GM19035 (cell line): ENCODE data around the gene NFATC1.
"Not testable (repeated sequence)": the region's sequence is repeated elsewhere in the genome, so short reads cannot be mapped to it uniquely, and the experiment has no call there.

Source experiments
- ATAC-seq: cut with Tn5 transposase; IDR thresholded peaks from one replicate; pipeline ENCODE4 v1.9.1; 2021; ENCODE audit not compliant: unreplicated experiment

NFATC1 gene

GRCh38 chr18:79471597-79471996 lies 75.9 kb downstream of the NFATC1 start:
- no peak for ATAC-seq

DNA sequence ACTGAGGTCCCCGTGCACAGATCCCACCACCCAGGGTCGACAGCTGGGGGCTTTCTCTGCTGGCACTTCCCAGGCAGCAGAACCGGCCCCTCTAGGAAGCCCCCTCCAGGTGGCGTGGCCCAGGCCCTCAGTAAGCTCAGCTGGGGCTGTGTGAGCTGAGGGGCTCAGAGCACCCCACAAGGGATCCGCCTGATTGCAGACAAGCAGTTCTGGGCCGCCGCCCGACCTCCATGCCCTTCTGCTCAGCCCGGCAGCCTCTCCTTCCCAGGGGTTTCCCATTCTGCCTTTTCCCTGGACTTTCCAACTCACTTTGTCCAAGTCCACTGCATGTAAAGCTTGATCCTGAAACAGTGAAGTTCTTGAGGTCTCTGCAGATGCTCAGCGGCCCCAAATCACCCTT lies 76.4 kb downstream of the NFATC1 start:
- no peak for ATAC-seq

- ATAC-seq: no peak
Measured at GRCh38 chr18:79472946-79473345, 77.2 kb downstream of the NFATC1 start.

DNA sequence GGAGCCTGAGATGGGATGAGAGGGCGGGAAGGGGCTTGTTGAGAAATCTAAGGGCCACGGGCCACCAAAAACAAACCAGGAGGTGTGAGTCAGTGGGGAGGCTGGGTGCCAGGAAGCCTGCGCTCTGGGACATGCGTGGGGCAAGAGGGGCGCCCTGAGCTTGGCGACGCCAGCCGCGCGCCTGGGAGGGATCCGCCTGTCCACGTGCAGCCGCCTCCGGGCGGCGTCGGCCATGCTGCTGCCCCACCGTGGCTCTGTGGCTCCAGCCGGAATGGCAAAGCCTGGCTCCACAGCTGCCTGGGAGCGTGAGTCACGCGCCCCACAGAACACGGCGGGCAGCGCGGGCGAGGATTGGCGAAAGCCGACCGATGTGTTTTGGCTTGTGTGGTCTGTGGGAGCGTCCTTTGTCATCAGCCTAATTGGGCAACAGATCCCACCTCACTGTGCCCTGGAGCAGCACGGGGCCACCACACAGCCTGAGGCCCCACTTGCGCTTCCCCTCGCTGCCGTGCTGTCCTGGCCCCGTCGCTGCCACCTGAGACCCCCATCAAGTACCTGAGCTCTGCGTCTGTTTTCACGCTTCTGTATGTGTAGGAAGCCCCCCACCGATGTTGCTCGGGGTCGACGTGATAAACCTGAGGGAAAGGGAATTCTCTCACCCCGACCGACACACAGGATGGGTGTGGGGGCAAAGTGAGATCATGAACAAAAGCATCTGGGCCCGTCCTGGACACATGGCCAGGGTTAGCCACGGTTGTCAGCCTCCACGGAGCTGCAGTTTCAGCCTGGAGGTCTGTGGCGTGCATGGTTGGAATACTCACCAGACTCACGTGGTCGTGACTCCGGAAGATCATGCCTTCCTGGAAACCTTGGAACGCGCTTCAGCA lies 80.5 kb downstream of the NFATC1 start:
- no peak for ATAC-seq

DNA sequence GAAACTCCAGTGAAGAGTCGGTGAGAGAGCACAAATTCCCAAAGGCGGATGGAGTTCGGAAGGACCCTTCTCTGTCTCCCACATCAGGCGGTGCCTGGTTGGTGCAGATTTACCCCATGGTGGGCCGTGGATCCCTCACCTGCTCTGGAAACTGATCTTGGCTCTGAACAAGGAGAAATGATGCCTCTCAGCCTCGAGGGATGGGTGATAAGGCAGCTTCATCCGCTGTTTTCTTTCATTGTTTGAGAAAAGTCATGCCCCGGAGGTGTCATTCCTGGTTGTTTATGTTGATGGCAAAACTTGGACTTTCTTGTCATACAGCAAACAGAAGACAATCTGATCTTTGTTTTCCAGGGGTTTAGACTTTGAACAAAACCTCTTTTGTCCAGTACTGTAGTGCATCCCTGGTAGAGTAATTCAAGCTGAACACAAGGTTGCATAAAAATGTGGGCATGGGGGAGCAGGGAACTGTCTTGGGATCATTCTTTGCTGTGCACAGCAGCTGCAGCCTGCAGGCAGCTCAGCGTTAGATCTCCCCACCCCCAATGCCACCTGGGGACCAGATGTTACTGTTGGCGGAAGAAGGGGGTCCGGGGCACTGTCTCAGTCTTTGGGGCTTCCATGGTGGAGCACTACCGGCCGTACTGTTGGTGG lies 81.3 kb downstream of the NFATC1 start:
- ATAC-seq: no peak

DNA sequence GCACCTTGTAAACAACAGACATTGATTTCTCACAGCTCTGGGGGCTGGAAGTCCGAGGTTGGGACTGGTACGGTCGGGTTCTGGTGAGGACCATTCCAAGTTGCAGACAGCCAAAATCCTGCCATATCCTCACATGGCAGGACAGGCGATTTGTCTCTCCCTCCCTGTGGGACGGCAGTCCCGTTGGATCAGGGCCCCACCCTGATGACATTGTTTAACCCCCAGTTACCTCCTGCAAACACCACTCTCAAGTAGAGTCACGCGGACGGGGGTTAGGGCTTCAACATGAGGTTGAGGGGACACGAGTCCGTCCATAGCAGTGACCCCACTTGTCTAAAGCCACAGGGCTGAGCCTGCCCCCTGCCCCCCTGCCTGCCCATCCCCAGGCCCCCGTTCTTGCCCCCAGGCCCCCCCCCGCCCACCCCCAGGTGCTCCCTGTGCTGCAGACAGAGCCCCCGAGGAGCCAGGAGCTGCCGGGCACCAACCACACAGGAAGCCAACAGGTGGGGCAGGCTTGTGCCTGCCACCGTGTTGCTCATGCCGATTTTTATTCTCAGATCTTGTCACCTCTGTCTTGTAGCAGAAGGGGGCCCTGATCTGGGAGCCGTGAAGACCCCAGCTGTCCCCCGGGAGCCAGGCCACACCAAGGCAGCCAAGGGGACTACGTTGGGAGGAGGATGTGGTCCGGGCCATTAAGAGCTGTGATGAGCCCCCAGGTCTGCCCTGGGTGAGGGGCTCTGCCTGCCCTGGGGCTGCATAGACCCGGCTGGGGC lies 82.2 kb downstream of the NFATC1 start:
- ATAC-seq: no peak

GRCh38 chr18:79478484-79479115 lies 82.9 kb downstream of the NFATC1 start:
- no peak for ATAC-seq

DNA sequence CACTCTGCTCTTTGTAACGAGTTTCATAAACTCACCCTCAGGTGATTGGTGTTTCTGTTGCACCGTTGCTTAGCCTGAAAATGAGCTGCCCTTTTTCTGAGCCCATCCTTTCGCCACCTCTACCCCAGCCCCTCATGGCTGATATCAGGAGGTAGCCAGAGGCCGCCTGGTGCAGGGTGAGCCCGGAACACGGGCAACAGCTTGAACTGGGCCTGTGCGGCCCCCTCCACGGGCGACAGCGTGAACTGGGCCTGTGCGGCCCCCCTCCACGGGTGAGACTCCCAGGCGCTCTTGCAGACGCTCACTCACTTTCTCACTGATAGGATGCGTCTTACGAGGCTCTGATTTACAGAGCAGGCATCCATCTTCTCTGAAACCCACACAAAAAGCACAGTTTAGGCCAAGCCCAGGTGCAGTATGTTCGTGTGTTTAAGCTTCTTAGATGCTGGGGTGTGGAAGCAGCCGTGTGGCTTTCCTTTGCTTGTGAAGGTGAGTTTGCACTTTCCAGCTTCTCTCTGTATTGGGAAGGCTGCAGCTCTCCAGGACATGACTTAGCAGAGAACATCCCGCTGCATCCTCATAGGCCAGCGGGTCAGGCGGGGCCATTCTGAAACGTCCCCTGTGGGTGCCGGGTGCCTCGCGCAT lies 83.5 kb downstream of the NFATC1 start:
- no peak for ATAC-seq

GRCh38 chr18:79479761-79480161 lies 84.0 kb downstream of the NFATC1 start:
- no peak for ATAC-seq

GRCh38 chr18:79480171-79481045 lies 84.7 kb downstream of the NFATC1 start:
- no peak for ATAC-seq

- no peak for ATAC-seq
Measured at GRCh38 chr18:79481046-79481790, 85.5 kb downstream of the NFATC1 start.

DNA sequence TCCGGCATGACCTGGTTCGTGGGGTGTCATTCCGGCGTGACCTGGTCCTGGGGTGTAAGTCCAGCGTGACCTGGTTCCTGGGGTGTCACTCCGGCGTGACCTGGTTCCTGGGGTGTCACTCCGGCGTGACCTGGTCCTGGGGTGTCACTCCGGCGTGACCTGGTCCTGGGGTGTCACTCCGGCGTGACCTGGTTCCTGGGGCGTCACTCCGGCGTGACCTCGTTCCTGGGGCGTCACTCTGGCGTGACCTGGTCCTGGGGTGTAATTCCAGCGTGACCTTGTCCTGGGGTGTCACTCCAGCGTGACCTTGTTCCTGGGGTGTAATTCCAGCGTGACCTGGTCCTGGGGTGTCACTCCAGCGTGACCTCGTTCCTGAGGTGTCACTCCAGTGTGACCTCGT lies 87.7 kb downstream of the NFATC1 start:
- not testable (repeated sequence) for ATAC-seq

- no peak for ATAC-seq
Measured at GRCh38 chr18:79483971-79484491, 88.3 kb downstream of the NFATC1 start.

- ATAC-seq: no peak
Measured at GRCh38 chr18:79484661-79485621, 89.2 kb downstream of the NFATC1 start.

DNA sequence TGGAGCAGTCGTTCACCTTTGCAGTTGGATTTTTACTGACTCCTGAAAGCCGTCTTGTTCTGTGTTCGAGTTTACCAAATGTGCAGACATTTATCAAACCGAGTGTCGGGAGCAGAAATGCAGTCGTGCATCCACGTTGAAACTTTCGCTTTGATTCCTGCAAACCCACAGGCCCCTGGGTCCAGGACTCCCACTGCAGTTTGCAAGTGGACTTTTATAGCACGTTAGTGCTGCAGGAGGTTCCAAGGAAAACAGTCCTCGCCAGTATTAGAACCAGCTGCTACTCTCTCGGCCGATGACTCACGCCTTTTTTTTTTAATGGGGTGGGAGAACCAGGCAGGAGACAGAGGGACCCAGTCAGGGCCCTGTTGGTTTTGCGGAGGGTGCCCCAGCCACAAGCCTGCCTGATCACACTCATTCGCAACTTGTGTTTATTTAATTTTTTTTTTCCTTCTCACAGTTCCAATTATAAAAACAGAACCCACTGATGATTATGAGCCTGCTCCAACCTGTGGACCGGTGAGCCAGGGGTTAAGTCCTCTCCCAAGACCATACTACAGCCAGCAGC lies 90.1 kb downstream of the NFATC1 start:
- no peak for ATAC-seq

- ATAC-seq: no peak
Measured at GRCh38 chr18:79486356-79487182, 90.8 kb downstream of the NFATC1 start.
